HG03442 (cell line): ENCODE data around the gene HAND1.

Experiments
- ATAC-seq: cut with Tn5 transposase; IDR thresholded peaks from one replicate; pipeline ENCODE4 v1.9.1; 2021; ENCODE audit warnings: mild to moderate bottlenecking, moderate library complexity; ENCODE audit not compliant: unreplicated experiment

Gene HAND1

DNA sequence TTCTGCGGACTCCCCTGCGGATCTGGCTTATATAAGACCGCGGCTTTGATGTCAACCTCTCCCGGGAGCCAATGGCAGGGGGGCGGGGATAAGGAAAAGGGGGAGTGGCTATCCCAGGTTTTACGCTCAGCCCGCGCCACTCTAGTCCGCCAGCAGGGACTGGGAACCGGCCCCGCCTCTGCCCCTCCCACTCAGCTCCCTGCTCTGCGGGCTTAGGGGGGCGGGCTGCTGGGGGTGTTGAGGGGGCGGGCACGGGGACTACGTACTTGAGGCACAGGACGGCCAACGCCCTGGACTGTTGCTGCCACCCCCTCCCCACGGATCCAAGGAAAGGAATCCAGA is at the start of gene HAND1:
TSS of gene HAND1 (minus strand) at position 4 of the 342 bp plus-strand sequence. CDS start 219 bp downstream, outside the sequence.
- ATAC-seq: no peak

DNA sequence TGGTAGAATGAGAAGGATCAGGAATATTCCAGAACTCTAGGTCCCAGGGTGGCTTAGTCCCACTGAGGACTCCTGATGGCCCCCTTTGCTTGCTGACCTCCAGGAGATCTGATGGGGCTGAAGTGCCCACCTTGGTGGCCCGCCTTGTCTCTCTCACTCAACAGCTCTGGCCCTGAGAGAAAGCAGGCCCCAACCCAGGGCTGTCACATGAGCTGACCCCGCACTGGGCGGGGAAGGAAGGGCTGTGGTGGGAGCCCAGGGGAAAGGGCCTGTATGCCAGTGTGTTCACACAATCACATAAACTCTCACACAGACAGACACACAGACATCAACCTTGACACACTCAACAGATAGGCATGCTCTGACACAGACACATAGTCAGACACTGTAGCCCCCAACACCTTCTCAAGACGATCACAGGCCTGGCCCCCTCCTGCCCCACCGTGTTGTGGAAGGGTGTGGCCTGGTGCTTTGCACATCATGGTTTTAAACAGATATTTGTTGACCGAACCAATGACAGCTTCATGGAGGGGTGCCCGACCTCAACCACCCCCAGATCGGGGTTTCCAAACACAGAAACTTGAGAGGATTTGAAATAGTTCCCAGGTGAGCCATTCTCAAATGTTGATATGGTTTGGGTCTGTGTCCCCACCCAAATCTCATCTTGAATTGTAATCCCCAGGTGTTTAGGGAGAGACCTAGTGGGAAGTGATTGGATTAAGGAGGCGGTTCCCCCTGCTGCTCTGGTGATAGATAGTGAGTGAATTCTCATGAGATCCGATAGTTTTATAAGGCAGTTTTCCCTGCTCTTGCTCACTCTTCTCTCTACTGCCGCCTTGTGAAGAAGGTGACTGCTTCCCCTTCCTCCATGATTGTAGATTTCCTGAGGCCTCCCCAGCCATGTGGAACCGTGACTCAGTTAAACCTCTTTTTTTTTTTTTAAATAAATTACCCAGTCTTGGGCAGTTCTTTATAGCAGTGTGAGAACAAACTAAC is 48.5 kb upstream of the HAND1 start:
- no peak for ATAC-seq

DNA sequence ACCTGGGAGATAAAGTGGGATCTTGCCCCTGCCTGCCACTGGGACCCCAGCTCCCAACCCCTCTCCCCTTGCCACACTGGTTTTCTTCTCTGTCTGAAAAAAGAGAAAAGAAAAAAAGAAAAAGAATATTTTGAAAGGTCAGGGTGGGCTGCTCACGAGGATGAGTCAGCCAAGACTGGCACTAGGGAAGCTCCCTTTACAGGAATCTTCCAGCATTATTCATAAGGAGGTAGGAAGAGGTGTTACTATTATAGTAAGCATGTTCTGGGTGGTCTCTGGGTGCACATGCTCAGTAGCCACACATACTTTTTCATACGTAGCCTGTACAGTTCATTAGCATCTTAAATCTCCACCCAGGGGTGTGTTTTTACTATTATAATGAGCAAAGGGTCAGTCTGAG is 46.8 kb upstream of the HAND1 start:
- no peak for ATAC-seq

DNA sequence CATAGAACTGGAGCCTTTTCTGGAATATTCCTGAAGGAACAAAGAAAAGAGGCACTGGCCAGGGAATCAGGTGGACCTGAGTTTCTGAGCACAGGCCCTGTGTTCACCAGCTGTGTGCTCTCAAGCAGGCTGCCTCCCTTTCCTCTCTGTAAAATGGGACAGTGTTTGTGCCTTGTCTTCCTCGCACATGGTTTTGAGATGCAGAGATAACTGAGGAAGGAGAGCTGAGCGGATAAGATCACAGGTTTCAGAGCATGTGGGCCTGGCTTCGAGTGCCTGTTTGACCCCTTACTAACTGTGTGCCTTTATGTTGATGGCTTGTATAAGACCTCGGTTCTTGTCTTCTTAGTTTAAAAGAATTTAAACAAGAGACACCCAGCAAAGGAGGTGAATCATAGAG is 46.2 kb upstream of the HAND1 start:
- no peak for ATAC-seq

DNA sequence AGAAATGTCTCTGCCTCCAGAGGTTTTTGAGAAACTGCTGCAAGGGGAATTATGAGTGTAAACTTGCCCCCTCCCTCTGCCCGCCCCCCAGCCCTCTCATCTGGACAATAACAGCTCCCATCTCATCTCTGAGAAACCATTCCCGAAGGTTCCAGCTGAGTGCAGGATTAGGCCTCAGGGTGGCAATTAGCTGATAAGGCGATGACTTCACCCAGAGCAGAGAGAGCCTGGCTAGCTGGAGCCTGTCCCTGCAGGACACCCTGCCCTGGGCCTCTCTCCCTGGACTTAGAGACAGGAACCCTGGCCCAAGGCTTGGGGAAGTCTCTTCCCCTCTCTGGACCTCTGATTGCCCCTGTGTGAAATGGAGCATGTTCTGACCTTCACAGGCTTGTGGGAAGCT is 45.7 kb upstream of the HAND1 start:
- no peak for ATAC-seq

DNA sequence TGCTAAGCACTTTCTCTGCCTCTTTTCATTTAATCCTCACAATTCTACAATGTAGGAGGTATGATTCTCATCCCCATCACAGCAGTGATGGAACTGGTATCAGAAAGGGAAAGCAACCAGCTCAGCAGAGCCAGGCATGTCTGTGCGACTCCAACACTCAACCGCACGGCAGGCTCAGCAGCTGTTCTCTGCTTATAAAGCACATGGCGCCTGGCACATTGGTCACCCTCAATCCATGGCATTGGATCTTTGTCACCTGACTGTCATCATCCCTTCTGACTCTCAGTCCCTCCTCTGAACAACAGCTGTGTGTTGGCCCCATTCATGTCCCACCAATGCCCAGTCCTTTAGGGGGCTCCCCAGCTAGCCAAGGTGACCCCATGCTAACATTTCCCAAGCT is 45.1 kb upstream of the HAND1 start:
- ATAC-seq: no peak

DNA sequence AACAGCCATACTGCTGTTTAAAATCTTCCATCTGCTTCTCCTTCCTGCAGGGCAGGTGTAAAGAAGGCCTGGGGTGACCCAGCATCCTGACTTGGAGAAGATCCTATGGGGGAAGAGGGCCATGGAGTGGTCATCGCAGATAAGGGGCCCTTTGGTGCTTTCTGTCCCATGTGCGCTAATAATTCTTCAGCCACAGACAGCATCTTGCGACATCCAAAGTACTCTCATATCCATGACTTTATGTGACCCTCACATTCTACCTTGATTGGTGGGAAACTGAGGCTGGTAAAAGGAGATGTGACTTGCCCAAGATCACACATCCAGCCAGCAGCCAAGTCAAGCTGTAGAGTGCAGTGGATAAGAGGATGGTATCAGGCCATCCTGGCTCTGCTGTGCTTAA is 44.3 kb upstream of the HAND1 start:
- no peak for ATAC-seq

DNA sequence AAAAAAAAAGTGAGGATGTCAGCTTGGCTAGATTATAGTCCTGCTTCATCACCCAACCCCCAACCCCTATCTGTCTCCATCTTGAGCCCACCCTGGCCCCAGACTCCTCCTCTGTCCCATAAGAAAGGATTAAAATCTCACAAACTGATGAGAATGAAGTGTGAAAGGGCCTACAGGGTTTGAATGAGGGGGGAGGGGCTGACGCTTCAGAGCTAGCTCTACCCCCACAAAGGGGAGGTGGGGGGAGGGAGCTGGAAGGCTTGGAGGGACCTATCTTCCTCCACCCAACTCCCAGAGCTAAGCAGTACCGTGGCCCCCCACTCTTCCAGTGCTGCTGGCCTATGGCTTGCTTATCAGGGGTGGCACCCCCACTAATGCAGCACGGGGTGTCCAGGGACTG is 43.7 kb upstream of the HAND1 start:
- ATAC-seq: no peak

DNA sequence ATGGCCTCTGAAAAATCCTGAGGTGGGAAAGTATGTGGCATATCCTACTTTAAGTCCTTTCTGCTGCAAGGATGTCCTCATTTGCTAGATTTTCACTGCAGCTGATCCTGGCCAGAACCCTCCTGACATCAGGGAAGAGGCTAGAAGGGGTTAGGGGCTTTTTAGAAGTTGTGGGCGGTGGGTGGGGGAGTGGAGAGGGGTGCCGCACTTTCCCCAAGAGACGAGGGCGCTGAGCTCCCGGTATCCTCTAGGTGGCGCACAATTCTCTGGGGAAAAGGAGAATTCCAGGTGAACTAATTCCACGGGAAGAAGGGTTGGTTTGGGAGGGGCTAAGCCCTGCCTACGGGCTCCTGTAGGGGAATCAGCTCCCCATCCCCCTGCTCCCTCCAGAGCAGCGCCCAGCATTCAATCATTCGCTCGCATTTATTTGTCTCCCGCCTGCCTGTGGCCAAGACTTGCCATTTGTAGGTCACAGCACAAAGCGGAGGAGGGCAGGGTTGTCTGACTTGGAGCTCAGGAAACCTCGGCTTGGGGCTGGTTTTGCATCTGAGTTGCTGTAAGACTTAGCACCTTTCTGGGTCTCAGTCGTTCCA is 42.9 kb upstream of the HAND1 start:
- ATAC-seq: no peak

DNA sequence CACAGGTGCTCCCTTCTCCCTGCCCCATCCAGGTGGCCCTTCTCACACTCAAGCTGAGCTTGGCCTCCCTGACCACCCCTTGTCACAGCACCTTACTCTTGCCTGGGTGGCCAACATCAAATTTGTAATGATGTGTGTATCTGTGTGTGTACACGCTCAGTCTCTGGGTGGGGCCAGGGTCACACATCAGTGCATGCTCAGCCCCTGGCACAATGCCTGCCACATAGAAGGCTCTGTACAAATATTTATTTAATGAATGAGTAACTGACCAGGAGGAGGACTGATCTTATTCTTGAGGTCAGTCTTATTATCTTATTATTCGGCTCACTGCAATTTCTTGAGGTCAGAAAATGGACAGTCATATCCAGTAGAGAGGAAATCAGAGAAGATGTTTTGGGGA is 41.3 kb upstream of the HAND1 start:
- no peak for ATAC-seq

DNA sequence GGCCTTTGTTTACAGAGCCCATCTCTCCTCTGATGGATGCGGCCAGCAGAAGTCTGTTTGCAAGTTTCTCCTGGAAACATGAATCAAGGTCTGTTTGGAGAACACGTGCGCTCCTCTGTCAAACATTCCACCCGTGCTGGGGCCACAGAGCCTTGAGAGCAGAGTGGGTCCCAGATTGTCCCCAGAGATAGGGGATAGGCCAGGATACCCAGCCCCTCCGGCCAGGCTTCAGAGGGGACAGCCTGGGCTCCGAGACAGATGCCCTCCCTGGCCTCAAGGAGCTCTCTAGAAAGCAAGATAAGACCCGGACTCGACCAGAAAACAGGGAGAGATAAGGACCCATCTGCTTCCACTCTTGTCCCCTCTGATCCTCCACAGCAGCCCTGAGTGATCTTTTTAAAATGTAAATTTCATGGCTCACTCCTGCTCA is 40.4 kb upstream of the HAND1 start:
- no peak for ATAC-seq

DNA sequence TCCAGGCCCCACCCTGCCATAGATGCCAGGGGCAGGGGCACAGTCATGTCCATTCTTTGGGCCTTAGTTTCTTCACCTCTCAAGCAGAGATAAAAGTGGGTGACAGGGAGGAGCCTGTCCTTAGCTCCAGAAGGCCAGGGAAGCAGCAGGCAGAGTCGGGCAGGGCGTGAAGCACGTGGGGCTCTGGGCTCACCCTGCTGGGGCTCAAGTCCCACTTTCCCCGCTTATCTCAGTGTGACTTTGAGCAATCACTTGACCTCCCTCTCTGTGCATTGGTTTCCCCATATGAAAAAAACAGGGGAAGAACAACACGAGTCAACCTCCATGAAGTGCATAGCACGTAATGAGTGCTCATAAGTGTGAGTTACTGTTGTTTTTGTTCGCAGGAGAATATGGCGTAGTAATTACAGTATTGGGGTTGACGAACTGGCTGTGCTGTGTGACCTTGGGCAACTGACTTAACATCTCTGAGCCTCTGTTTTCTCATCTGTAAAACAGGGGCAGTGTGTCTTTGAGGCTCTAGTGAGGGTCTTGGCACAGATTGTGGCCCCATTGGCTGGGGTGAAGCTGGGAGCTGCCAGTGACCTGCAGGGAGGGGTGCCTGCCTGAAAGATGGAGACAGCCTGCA is 39.9 kb upstream of the HAND1 start:
- ATAC-seq: no peak

DNA sequence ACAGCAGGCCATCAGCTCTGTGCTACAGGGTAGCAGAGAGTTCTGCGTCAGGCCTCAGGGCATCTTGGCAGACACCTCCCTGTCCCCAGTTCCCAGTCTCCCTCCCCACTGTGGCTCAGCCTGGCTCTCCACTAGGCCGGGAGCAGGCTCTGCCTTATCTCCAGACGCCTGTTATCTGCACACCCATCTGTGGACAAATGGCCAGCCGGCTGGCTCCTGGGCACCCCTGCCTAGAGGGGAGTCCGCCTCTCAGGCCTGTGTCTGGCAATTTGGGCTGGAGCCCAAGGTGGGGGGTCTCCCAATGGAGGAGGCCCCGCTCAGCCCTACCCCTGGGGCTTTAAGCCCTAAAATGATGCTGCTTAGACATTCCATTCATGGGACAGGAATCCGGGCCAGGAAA is 39.2 kb upstream of the HAND1 start:
- no peak for ATAC-seq

DNA sequence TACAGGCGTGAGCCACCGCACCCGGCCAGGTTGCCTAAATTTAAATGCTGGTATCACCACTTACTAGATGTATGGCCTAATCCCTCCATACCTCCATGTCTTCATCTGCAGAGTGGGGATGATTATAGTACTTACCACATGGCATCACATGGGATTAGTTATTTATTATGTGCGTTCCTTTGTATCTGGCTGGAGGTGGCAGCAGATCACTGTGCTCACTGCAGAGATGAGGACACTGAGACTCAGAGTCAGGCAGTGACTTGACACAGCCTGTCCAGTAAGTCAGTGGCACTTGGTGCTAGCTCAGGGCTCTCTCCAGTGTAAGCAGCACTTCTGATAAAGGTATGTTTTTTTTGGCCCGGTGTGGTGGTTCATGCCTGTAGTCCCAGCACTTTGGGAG is 38.4 kb upstream of the HAND1 start:
- no peak for ATAC-seq

DNA sequence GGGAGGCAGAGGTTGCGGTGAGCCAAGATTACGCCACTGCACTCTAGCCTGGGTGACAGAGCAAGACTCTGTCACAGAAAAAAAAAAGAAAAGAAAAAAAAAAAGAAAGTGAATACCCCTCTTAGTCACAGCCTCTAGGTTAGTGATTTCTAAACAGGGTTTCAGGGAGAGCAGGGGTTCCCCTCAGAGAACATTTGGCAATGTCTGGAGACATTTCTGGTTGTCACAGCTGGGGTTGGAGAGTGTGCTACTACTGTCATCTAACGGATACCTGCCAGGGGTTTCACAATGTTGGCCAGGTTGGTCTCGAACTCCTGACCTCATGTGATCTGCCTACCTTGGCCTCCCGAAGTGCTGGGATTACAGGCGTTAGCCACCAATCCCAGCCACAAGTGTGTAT is 37.5 kb upstream of the HAND1 start:
- ATAC-seq: peak; percentile 76

DNA sequence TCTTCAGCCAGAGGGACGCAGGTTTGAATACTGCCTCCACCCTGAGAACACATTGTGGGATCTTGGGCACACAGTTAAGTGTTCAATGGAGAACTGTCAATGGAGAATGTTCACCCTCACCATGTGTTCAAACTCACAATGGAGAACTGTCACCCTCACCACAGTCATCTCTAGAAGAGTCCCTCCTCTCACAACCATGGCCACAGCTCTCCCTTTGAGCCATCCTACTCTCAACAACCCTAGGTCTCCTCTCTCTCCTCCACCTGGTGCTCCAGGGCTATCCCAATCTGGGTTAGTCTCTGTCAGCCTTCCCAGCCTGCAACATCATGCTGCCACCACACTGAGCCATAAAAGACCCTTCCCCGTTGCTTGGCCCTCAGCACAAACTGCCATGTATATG is 36.3 kb upstream of the HAND1 start:
- peak; percentile 40 for ATAC-seq

DNA sequence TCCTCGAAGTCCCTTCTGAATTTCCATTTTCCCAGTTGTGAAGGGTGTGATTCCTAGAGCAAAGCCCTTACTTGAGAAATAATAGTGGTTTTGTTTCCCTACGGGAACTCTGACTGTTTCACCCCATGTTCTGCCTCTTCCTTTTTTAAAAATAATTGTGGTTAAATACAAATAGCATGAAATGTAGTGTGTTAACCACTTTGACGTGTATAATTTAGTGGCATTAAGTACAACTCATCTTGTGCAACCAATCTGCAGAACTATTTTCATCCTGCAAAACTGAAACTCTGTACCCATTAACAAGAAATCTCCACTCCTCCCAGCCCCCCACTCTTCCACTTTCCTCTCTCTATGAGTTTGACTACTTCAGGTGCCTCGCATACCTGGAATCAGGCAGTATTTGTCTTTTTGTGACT is 35.6 kb upstream of the HAND1 start:
- no peak for ATAC-seq

DNA sequence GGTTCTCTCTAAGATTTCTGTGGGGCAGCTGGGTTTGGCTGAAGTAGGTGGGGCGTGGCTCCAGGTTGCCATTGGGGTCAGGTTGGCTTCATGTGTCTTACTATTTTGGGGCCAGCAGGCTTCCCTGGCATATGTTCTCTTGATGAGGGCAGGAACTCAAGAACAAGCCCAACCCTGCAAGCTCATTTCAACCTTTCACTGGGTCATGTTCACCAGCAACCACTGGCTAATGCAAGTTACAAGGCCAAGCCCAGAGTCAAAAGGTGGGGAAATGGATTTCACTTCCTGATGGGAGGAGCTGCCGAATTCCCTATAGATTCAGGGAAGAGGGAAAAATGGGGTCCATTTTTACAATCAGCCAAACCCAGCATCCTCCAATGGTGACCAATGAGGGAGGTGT is 34.0 kb upstream of the HAND1 start:
- ATAC-seq: no peak

DNA sequence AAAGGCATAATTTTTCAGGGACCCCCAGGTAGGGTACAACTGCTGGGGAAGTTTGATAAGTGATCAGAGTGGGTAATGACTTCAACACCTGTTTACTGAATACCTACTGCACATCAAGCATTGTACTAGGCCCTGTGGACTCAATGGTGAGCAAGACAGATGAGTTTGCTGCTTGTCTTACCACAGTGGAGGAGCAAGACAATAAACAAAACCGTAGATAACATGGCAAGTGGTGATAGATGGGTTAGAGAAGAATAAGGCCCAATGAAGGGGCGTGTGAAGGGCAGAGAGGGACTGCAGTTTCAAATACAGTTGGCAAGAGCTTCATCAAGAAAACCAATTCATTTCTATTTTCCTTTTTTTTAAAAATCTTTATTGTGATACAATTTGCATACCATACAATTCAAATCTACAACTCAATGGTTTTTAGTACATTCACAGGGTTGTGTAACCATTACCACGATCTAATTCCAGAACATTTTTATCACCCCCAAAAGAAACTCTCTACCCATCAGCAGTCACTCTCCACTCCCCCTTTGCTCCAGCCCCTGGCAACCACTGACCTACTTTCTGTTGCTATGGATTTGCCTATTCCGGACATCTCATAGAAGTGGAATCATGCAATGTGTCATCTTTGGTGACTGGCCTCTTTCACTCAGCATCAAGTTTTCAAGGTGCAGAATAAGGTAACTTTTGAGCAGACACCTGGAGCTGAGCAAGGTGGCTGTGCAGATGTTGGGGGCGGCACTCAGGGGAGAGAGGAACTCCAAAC is 31.9 kb upstream of the HAND1 start:
- no peak for ATAC-seq

DNA sequence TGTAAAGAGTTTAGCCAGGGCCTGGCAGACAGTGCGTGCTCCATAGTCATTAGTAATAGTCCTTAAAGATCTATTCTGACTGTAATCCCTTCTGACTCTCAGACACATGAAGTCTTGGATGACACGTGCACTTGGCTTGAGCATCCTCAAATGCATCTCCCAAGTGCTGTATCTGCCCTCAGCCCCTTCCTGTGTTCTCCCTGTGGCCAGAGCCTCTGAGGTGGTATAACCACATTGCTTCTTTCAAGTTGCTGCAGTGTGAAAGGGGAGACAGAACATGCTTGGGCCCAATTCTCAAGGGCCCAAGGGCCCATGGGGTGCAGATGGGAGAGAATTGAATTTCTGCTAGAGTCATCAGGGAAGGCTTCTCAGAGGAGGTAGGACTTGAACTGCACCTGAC is 30.1 kb upstream of the HAND1 start:
- no peak for ATAC-seq

DNA sequence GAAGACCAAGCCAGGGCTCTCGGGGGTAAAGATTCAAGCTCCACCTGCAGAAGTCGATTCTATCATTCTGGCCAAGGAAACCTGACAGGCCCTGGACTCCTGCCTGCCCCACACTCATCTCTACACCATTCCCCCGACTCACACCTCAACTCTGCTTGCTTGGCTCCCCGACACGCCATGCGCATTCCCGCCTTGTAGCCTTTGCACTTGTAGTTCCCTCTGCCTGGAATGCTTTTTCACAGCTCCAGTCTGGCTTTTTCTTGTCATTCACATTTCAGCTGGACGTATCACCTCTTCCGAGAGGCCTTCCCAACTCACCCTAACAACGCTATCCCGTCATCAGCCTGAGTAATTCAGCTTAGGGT is 28.7 kb upstream of the HAND1 start:
- ATAC-seq: no peak
